OCI-LY3 (cell line): Measurements from ENCODE around the gene PLCB2.

ENCODE experiments used
- CTCF ChIP-seq: fragments of 200-600, 300-600 bp; sonication (generic); IDR thresholded peaks from 2 replicates; pipeline ENCODE4 v1.5.1; 2014; ENCODE audit warnings: antibody characterized with exemption, low read length, low read depth
- EZH2phosphoT487 ChIP-seq: fragments of 200-600 bp; shearing (Covaris generic); IDR thresholded peaks from 2 replicates; pipeline ENCODE4 v1.6.1; 2018; ENCODE audit warnings: antibody characterized with exemption, mixed run types, low read depth

DNA sequence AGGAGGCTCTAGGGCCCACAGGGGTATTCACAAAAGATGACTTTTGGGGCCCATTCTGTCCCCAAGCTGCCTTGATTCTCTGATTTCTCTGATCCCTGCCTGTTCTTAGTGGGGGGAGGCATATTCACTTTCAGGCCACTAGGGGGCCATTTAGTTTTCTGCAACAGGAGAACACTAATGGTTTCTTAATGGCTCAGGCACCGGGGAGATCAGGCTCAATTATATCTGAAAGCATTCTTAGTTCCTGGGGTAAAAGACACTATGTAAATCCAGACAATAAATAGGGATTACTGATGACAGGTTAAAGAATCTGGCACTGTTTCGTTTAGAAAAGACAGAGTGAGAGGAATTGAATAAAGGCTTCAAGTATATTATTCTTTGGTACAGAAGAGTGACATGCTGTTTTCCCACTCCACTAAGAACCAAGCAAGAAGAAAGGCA is 13.2 kb upstream of the PLCB2 start:
- TF ChIP-seq CTCF: peak; percentile 86
- no peak for TF ChIP-seq EZH2phosphoT487
